GM12873 (cell line): ENCODE measurements around the gene BLACAT1.

ENCODE experiments used
- TF ChIP-seq, protein P1 (sequence below): IDR thresholded peaks from 2 replicates; pipeline ENCODE4 v1.5.1; 2012; ENCODE audit warnings: low read depth, mild to moderate bottlenecking, moderate library complexity, low read length, control low read depth; ENCODE audit not compliant: insufficient read depth; ENCODE audit errors: missing control alignments

The BLACAT1 gene

DNA sequence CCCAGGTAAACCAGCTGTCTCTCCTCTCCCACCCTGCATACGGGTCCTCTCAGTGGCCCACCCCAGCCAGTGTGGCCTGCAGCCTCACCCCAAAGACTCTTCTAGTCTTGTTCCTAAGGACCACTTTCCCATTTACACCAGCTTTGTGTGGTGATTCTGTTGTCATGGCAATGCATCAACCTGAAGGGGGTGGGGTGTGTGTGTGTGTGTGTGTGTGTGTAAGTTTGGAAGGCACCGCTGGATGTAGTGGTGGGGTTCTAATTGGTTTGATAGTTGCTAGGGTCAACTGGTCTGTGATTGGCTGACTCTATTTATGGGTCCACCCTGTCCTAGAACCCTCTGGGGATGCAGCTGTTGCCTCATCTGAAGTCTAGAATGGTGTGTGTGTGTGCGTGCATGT is 43.9 kb upstream of the BLACAT1 start:
- TF ChIP-seq, protein P1, sequence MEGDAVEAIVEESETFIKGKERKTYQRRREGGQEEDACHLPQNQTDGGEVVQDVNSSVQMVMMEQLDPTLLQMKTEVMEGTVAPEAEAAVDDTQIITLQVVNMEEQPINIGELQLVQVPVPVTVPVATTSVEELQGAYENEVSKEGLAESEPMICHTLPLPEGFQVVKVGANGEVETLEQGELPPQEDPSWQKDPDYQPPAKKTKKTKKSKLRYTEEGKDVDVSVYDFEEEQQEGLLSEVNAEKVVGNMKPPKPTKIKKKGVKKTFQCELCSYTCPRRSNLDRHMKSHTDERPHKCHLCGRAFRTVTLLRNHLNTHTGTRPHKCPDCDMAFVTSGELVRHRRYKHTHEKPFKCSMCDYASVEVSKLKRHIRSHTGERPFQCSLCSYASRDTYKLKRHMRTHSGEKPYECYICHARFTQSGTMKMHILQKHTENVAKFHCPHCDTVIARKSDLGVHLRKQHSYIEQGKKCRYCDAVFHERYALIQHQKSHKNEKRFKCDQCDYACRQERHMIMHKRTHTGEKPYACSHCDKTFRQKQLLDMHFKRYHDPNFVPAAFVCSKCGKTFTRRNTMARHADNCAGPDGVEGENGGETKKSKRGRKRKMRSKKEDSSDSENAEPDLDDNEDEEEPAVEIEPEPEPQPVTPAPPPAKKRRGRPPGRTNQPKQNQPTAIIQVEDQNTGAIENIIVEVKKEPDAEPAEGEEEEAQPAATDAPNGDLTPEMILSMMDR = no peak

- TF ChIP-seq, protein P1 = no peak
Observed at GRCh38 chr1:205497351-205497750, 41.5 kb upstream of the BLACAT1 start.

DNA sequence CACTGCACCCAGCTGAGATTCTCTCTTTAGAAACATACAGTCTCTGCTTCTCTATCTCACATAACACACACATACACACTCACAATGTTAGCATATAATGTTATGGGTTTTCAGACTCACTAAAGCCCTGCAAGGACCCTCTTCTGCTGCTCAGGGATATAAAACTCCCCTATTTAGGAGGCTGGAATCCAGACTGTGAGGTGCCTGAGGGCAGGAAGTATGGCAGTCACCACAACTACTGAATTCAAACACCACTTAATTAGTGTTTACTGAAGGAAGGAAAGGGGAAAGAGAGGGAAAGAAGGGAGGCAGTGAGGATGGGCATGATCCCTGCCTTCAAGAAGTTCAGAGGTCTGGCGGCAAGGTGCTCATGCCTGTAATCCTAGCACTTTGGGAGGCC is 40.8 kb upstream of the BLACAT1 start:
- TF ChIP-seq, protein P1 = no peak

GRCh38 chr1:205495237-205495823 is 39.5 kb upstream of the BLACAT1 start:
- TF ChIP-seq, protein P1 = no peak

GRCh38 chr1:205494115-205494514 is 38.3 kb upstream of the BLACAT1 start:
- TF ChIP-seq, protein P1 = no peak

- TF ChIP-seq, protein P1 = no peak
Observed at GRCh38 chr1:205493241-205494085, 37.6 kb upstream of the BLACAT1 start.

GRCh38 chr1:205492774-205493173 is 36.9 kb upstream of the BLACAT1 start:
- TF ChIP-seq, protein P1 = no peak
